ENCODE measurements around the gene SPEN.

DNA sequence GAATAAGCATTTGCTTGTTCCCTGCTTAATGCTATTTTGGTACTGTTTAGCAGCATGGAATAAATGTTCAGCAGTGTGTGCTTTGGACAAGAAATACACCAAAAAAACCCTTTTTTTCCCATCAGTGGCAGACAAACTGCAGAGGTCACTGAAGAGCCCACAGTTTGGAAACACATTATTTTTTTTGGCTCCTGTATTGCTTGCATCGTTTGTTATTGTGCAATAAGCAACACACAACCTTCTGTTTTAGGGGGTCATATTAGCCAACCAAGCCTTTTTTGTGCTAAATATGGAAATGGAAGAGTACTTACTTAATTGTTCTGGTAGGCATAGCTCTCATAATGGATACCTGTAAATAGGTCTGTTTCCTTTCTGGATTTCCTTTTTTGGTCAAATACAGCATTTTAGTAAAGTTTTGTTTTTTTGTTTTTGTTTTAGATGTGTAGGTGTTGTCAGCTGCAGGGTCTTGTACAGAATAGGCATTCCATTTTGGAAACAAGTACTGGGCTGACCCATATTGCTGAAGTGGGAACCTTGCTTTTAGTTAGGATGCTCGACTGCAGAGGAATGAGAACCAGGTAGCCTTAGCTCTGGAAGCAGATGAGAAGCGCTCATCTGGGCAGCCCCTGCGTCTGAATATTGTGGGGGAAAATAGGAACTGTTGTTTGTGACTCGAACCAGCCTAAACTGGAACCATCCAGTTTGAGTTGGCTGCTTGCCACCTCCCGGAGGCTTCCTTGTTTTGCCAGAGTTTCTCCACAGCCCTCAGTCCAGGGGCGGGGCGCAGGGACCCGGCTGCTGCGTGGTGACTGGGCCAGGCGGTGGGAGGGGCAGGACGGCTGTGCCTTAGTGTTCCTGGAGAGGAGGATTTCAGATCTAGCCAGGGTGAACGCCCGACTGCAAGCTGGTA, 38.4 kb downstream of the SPEN start:
- TF ChIP-seq, protein P1, sequence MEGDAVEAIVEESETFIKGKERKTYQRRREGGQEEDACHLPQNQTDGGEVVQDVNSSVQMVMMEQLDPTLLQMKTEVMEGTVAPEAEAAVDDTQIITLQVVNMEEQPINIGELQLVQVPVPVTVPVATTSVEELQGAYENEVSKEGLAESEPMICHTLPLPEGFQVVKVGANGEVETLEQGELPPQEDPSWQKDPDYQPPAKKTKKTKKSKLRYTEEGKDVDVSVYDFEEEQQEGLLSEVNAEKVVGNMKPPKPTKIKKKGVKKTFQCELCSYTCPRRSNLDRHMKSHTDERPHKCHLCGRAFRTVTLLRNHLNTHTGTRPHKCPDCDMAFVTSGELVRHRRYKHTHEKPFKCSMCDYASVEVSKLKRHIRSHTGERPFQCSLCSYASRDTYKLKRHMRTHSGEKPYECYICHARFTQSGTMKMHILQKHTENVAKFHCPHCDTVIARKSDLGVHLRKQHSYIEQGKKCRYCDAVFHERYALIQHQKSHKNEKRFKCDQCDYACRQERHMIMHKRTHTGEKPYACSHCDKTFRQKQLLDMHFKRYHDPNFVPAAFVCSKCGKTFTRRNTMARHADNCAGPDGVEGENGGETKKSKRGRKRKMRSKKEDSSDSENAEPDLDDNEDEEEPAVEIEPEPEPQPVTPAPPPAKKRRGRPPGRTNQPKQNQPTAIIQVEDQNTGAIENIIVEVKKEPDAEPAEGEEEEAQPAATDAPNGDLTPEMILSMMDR (IDR thresholded peaks at IDR 0.05) = peak in 5 of 12 donors; percentile 9 to 44 (median 34)
- peak in 1 of 2 donors; percentile 66 for TF ChIP-seq POLR2A (IDR thresholded peaks at IDR 0.05)
